Lung (tissue), 12 donors: ENCODE measurements around the gene COPB2. TPM values are rescaled to one million over a fixed set of nuclear protein-coding genes. Genes with fewer than 3 reads are reported as not detected.
"Not testable (repeated sequence)": the region's sequence is repeated elsewhere in the genome, so short reads cannot be mapped to it uniquely, and the experiment has no call there.

ENCODE experiments used
- ATAC-seq: fragments of 200-7000 bp; cut with Tn5 transposase; one replicate; pipeline ENCODE4 v1.9.1; 2020; ENCODE audit warnings: moderate number of reproducible peaks; ENCODE audit not compliant: insufficient read depth, low FRiP score
- DNase-seq, 3 donors: peaks; one replicate each; pipeline ENCODE4 v3.0.0-alpha.2; 2013 to 2017
- H3K27ac ChIP-seq, 2 donors: one replicate each; pipeline ENCODE4 v1.5.1; 2013; ENCODE audit warnings: mild to moderate bottlenecking in 2 of 2, moderate library complexity in 2 of 2, control low read depth in 1 of 2, inconsistent platforms in 1 of 2, low read depth in 1 of 2, low read length in 1 of 2
- H3K27me3 ChIP-seq, 3 donors: one replicate each; pipeline ENCODE4 v1.5.1; 2013; ENCODE audit warnings: low read length in 2 of 3; ENCODE audit not compliant: control insufficient read depth in 3 of 3, insufficient read depth in 3 of 3
- H3K36me3 ChIP-seq, 4 donors: one replicate each; pipeline ENCODE4 v1.5.1; 2013; ENCODE audit warnings: low read length in 4 of 4, mild to moderate bottlenecking in 1 of 4, moderate library complexity in 1 of 4; ENCODE audit not compliant: control insufficient read depth in 4 of 4, insufficient read depth in 4 of 4
- H3K4me1 ChIP-seq, 5 donors: one replicate each; pipeline ENCODE4 v1.5.1; 2013; ENCODE audit warnings: low read length in 5 of 5, mild to moderate bottlenecking in 2 of 5, moderate library complexity in 1 of 5; ENCODE audit not compliant: control insufficient read depth in 5 of 5, insufficient read depth in 5 of 5
- H3K4me3 ChIP-seq: one replicate; pipeline ENCODE4 v1.5.1; 2013; ENCODE audit warnings: mild to moderate bottlenecking, control low read depth, moderate library complexity
- H3K9ac ChIP-seq, 2 donors: one replicate each; pipeline ENCODE4 v1.5.1; 2013; ENCODE audit warnings: low read length in 2 of 2, control low read depth in 1 of 2; ENCODE audit not compliant: insufficient read depth in 1 of 2
- H3K9me3 ChIP-seq, 4 donors: one replicate each; pipeline ENCODE4 v1.5.1; 2013; ENCODE audit warnings: low read length in 3 of 4, mild to moderate bottlenecking in 1 of 4, moderate library complexity in 1 of 4; ENCODE audit not compliant: control insufficient read depth in 4 of 4, insufficient read depth in 3 of 4
- WGBS, 2 donors: extraction: QIAGEN DNeasy Blood & Tissue Kit; methylation state at CpG; one replicate each; pipeline ENCODE4 v1.1.7; 2013; 5-methylcytosine and 5-hydroxymethylcytosine counted together
- polyA plus RNA-seq, 2 donors: library from polyadenylated mRNA; stranded (reverse); fragments of 200-250 nt; gene quantifications; one replicate each; pipeline ENCODE4 v1.2.1, GENCODE V29; 2013
- total RNA-seq, 2 donors: library from RNA; depleted of rRNA in 1 of 2; stranded (reverse); fragments of >200 nt in 1 of 2; gene quantifications; one replicate each; pipeline ENCODE4 v1.2.1, GENCODE V29; 2014 to 2021
- TF ChIP-seq, protein P1 (sequence below): IDR thresholded peaks from 2 replicates; pipeline ENCODE4 v1.5.1; 2012; ENCODE audit warnings: mild to moderate bottlenecking; ENCODE audit errors: control extremely low read depth, extremely low read depth
- donor health status: control.
- donor health status: control.
- donor health status: Bipolar disorder and iron deficiency.
- donor health status: healthy.
- donor health status: DM: yes; HTN: yes; CAD: no.

COPB2 gene
- total and polyA plus RNA-seq, 4 donors = 36.9 to 136 (median 103) TPM

DNA sequence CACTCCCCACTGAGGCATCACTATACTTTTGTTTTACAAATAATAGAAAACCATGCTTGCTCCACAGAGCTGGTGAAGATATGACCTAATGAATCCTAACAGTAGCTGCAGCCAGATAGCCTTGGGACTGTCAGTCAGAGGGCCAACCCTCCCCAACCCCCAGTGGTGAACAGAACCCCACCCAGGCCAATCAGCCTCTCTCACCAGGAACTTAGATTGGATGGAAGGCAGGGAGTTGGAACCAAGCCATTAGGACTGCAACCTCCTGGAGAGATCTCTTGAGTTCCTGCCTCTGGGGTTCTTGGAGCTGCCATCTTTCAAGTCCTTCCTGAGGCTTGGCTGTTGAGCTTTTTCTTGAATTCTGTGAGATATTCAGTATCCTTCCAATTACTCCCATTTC is 48.7 kb downstream of the COPB2 start:
- no peaks in the 10 kb centered on the region for H3K9me3 ChIP-seq
- H3K4me1 ChIP-seq = peaks cover 4 to 11% (median 9%) of the 10 kb centered on the region in 5 donors
- H3K9ac ChIP-seq = no peak overlapping the region
- peaks cover 0 to 3% (median 0%) of the 10 kb centered on the region in 4 donors for H3K36me3 ChIP-seq
- DNase-seq (no peak), ATAC-seq (no peak)
- no peak overlapping the region for H3K4me3 ChIP-seq
- H3K27ac ChIP-seq = no peak overlapping the region
- TF ChIP-seq, protein P1, sequence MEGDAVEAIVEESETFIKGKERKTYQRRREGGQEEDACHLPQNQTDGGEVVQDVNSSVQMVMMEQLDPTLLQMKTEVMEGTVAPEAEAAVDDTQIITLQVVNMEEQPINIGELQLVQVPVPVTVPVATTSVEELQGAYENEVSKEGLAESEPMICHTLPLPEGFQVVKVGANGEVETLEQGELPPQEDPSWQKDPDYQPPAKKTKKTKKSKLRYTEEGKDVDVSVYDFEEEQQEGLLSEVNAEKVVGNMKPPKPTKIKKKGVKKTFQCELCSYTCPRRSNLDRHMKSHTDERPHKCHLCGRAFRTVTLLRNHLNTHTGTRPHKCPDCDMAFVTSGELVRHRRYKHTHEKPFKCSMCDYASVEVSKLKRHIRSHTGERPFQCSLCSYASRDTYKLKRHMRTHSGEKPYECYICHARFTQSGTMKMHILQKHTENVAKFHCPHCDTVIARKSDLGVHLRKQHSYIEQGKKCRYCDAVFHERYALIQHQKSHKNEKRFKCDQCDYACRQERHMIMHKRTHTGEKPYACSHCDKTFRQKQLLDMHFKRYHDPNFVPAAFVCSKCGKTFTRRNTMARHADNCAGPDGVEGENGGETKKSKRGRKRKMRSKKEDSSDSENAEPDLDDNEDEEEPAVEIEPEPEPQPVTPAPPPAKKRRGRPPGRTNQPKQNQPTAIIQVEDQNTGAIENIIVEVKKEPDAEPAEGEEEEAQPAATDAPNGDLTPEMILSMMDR = no peak
- peaks cover 0 to 35% (median 8%) of the 10 kb centered on the region in 3 donors for H3K27me3 ChIP-seq

DNA sequence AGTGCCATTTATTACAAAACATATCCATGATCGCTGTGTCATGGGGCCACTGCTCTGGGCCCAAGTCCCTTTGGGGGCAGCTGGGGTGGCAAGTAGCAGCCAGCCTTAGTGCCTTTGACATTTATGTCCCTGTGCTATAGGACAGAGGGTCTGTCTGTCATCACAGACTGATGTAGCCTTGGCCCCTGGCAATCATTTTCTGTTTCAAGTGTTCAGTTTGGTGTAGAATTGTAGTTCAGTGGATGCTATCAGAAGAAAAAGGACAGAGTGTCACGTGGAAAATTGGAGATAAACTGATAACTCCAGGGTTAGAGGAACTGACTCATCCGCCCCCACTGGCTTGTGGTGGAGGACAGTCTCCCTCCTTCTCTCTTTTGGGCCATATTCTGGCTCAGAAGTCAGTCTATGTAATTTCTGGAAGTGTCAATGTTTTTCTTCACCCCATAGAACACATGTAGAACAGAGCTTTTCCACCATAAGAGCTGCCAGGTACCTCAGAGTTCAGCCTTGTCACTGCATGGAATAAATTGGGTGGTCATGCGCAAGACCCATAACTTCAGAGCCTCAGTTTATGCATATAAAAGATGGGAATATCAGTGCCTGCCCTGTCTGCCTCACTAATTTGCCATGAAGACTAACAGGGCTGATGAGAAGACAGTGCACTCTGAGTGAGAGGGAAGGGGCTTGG is 50.1 kb downstream of the COPB2 start:
- no peak for ATAC-seq
- DNase-seq = no peak
- TF ChIP-seq, protein P1 = no peak
- H3K4me3 ChIP-seq = no peak overlapping the region
- no peak overlapping the region for H3K27ac ChIP-seq
- WGBS, 2 donors = 51 to 62% methylated on average over 4 of the region's 4 CpGs
- peaks cover 0 to 3% (median 0%) of the 10 kb centered on the region in 4 donors for H3K36me3 ChIP-seq
- no peak overlapping the region for H3K9ac ChIP-seq
- peaks cover 0 to 3% (median 0%) of the 10 kb centered on the region in 5 donors for H3K4me1 ChIP-seq
- peaks cover 0 to 35% (median 8%) of the 10 kb centered on the region in 3 donors for H3K27me3 ChIP-seq
- no peaks in the 10 kb centered on the region for H3K9me3 ChIP-seq

DNA sequence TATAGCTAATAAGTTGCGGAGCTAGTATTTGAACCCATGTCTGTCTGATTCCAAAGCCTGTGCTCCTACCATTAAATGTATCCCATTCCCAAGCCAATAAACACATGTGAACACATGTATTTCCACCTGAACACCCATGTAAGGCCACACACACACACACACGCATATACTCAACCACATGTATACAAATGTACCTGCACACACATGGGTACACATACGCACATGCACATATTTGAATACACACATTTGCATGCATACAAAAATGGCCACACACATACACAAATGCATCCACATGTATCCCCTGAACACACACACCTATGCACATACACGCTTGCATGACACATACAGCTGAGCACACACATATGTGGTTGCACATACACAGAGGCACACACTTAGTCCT is 51.0 kb downstream of the COPB2 start:
- H3K4me3 ChIP-seq = no peak overlapping the region
- H3K4me1 ChIP-seq = peaks cover 0 to 2% (median 0%) of the 10 kb centered on the region in 5 donors
- no peak overlapping the region for H3K27ac ChIP-seq
- no peaks in the 10 kb centered on the region for H3K9me3 ChIP-seq
- DNase-seq = no peak
- peaks cover 0 to 35% (median 8%) of the 10 kb centered on the region in 3 donors for H3K27me3 ChIP-seq
- 86 to 89% methylated on average over 4 of the region's 4 CpGs for WGBS, 2 donors
- TF ChIP-seq, protein P1 = no peak
- no peaks in the 10 kb centered on the region for H3K36me3 ChIP-seq
- ATAC-seq = no peak
- H3K9ac ChIP-seq = no peak overlapping the region

DNA sequence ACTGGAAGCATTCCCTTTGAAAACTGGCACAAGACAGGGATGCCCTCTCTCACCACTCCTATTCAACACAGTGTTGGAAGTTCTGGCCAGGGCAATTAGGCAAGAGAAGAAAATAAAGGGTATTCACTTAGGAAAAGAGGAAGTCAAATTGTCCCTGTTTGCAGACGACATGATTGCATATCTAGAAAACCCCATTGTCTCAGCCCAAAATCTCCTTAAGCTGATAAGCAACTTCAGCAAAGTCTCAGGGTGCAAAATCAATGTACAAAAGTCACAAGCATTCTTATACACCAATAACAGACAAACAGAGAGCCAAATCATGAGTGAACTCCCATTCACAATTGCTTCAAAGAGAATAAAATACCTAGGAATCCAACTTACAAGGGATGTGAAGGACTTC is 54.8 kb downstream of the COPB2 start:
- DNase-seq, ATAC-seq, H3K4me1 ChIP-seq, H3K27ac ChIP-seq, H3K9ac ChIP-seq, H3K36me3 ChIP-seq, H3K9me3 ChIP-seq, H3K4me3 ChIP-seq: not testable (repeated sequence)
- H3K27me3 ChIP-seq = peaks cover 0 to 34% (median 9%) of the 10 kb centered on the region in 3 donors
- WGBS, 2 donors = 15 to 30% methylated on average over 1 of the region's 1 CpG
